GM18861 (cell line): Measurements from ENCODE around the gene STOX1.
"Not testable (repeated sequence)": the region's sequence is repeated elsewhere in the genome, so short reads cannot be mapped to it uniquely, and the experiment has no call there.

Experiments used
- ATAC-seq: cut with Tn5 transposase; IDR thresholded peaks from one replicate; pipeline ENCODE4 v1.9.1; 2021; ENCODE audit not compliant: unreplicated experiment

The STOX1 gene, protein sequence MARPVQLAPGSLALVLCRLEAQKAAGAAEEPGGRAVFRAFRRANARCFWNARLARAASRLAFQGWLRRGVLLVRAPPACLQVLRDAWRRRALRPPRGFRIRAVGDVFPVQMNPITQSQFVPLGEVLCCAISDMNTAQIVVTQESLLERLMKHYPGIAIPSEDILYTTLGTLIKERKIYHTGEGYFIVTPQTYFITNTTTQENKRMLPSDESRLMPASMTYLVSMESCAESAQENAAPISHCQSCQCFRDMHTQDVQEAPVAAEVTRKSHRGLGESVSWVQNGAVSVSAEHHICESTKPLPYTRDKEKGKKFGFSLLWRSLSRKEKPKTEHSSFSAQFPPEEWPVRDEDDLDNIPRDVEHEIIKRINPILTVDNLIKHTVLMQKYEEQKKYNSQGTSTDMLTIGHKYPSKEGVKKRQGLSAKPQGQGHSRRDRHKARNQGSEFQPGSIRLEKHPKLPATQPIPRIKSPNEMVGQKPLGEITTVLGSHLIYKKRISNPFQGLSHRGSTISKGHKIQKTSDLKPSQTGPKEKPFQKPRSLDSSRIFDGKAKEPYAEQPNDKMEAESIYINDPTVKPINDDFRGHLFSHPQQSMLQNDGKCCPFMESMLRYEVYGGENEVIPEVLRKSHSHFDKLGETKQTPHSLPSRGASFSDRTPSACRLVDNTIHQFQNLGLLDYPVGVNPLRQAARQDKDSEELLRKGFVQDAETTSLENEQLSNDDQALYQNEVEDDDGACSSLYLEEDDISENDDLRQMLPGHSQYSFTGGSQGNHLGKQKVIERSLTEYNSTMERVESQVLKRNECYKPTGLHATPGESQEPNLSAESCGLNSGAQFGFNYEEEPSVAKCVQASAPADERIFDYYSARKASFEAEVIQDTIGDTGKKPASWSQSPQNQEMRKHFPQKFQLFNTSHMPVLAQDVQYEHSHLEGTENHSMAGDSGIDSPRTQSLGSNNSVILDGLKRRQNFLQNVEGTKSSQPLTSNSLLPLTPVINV

DNA sequence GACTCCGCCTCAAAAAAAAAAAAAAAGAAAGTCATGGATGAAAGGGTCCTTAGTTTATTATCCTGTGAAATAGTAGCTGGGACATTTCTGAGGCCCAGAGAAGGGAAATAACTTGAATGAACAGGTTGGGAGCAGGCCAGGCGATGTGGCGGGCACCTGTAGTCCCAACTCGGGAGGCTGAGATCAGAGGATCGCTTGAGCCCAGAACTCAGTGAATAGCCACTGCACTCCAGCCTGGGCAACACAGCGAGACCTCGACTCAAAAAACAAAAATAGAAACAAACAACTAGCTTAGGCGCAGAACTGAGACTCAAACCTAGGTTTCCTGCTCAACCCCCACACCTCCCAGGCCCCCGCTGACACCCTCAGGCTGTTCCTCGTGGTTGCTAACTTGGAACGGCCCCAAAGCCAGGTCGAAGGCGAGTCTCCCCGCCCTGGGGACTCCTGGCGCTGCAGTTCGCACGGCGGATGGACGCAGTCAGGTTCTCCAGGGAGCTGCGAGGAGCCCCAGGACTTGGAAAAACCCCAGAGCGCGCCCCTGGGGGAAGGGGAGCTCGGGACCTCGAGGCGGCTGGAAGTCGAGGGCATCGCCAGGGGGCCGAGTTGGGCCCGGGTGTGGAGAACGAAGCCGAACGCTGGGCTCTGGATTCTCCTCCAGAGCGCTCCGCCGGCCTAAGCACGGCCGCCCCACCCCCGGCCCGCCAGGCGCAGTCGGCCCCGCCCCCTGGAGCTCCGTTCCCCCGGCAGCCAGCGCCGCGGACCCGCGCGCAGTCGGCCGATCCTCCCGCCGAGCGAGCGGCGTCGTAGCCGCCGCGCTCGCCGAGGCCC is at the start of gene STOX1:
Gene STOX1, plus strand, starts transcription at position 768 of the 828 bp plus-strand sequence. CDS start 93 bp downstream, outside the sequence.
- ATAC-seq, result peak; percentile 36

- no peak for ATAC-seq
These were observed 45.4 kb upstream of the STOX1 start for GRCh38 chr10:68781613-68782574.

- ATAC-seq, result no peak
These were observed 42.9 kb upstream of the STOX1 start for GRCh38 chr10:68784476-68784875.

DNA sequence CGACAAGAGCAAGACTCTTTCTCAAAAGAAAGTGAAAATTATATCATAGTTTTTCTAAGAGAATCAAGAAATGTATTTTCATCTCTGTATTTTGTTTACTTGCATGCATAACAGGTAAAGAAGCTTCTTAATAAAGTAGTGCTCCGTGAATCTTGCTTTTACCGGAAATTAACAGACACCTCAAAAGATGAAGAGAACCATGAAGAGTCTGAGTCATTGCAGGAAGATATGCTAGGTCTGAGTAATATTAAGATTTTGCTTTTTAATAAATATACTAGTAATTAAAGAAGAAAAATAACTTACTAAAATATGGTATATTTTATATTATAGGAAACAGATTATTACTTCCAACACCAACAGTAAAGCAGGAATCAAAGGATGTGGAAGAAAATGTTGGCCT is 39.5 kb upstream of the STOX1 start:
- no peak for ATAC-seq

- no peak for ATAC-seq
These were observed 36.9 kb upstream of the STOX1 start for GRCh38 chr10:68790476-68790875.

GRCh38 chr10:68792115-68792514 is 35.2 kb upstream of the STOX1 start:
- no peak for ATAC-seq

DNA sequence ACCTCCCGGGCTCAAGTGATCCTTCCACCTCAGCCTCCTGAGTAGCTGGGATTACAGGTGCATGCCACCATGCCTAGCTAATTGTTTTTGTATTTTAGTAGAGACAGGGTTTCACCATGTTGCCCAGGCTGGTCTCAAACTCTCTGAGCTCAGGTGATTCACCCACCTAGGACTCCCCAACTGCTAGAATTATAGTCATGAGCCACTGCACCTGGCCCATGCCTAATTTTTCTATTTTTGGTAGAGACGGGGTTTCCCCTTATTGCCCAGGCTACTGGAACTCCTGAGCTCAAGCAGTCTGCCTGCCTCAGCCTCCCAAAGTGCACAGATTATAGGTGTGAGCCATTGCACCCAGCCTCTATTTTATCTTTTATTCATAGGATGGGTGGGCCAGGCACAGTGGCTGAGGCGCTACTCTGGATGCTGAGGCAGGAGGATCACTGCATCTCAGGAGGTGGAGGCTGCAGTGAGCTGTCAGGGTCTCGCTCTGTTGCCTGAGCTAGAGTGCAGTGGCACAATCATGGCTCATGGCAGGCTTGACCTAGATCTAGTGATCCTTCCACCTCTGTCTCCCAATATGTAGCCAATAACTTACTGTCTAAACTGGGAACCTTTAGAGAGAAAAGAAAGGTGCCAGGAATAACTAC is 31.3 kb upstream of the STOX1 start:
- ATAC-seq, result no peak

DNA sequence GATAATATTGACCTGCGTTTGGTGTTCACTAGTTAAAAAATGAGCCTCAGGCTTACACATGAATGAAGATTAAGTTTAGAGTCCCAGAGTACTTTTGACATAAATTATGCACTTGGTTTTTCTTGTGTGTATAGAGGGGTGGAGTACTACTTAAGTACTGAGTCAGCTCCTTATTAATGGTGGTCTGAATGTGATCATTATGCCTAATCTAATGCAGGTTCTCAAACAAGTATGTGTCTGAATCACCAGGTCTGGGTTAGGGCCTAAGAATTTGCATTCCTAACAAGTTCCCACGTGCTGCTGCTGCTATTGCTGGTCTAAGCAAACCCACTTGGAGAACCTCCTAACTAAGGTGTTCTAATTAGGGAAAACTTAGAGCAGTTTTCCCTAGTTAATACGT is 30.7 kb upstream of the STOX1 start:
- ATAC-seq, result no peak

- no peak for ATAC-seq
These were observed 27.1 kb upstream of the STOX1 start for GRCh38 chr10:68800211-68800610.

DNA sequence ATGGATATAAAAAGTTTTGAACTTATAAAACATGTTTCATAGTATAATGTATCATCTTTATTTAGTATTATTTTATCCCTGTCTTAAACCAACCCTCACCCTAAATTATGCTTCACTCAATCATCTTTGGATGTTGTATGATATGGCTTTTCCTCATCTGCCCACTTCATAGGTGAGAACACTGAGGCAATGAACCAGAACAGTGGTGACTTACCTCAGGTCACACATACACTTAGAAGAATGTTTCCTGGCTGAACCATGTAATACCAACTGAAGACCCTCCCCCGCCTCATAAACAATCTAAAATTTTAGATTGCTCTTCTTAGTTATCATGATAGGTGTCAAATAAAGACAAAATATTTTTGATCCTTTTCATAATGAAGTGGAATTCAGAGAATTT is 22.6 kb upstream of the STOX1 start:
- ATAC-seq, result no peak

DNA sequence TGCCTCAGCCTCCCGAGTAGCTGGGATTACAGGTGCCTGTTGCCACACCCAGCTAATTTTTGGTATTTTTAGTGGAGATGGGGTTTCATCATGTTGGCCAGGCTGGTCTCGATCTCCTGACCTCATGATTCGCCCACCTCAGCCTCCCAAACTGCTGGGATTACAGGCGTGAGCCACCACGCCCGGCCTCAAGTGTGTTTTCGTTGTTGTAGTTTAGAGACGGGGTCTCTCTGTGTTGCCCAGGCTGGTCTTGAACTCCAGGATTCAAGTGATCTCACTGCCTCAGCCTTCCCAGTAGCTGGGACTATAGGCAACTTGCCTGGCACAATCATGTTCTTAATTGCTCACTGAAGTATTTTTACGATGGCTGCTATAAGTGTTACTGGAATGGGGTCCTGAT is 16.5 kb upstream of the STOX1 start:
- not testable (repeated sequence) for ATAC-seq

DNA sequence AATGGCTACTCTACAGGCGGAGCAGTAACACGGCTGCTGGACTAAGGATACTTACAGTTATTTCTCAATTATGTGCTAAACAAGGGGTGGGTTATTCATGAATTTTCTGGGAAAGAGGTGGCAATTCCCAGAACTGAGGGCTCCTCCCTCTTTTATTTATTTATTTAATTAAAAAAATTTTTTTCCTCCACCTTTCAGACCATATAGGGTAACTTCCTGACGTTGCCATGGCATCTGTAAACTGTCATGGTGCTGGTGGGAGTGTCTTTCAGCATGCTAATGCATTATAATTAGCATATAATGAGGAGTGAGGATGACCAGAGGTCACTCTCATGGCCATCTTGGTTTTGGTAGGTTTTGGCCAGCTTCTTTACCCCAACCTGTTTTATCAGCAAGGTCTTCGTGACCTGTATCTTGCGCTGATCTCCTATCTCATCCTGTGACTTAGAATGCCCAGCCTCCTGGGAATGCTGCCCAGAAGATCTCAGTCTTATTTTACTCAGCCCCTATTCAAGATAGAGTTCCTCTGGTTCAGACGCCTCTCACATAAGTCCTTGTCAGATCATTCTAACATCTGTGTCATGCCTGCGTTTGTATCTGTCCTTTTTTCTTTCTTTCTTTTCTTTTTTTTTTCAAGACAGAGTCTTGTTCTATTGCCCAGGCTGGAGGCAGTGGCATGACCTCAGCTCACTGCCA is 15.9 kb upstream of the STOX1 start:
- no peak for ATAC-seq

DNA sequence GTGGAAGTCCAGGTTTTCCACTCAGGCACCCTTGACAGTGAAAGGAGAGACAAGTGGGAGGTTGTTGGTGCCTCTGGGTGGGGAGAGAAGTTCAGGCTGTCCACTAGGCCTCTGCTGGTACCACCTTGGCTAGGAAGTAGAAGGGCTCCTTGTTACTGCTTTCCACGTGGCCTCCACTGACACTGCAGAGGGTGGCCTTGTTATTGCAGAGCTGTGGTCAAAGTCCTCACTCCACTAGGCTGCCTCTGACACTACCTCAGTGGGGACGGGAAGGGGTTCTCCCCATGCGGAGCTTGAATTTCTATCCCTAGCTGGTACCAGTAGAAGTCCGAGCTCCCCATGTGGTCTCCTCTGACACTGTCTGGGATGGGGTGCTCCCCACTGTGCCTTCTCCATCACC is 14.9 kb upstream of the STOX1 start:
- ATAC-seq, result no peak

- ATAC-seq, result no peak
These were observed 13.8 kb upstream of the STOX1 start for GRCh38 chr10:68813559-68813958.

- no peak for ATAC-seq
These were observed 10.4 kb upstream of the STOX1 start for GRCh38 chr10:68816796-68817412.

DNA sequence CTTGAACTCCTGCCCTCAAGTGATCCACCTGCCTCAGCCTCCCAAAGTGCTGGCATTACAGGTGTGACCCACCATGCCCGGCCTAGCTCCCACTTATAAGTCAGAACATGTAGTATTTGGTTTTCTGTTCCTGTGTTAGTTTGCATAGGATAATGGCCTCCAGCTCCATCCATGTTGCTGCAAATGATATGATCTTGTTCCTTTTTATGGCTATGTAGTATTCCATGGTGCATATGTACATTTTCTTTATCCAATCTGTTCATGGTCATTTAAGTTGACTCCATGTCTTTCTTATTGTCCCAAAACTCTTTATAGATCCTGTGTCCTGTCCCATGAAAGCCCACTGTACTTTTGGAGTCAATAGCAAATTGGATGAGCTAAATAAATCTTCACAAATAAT is 7.0 kb upstream of the STOX1 start:
- ATAC-seq, result not testable (repeated sequence)

DNA sequence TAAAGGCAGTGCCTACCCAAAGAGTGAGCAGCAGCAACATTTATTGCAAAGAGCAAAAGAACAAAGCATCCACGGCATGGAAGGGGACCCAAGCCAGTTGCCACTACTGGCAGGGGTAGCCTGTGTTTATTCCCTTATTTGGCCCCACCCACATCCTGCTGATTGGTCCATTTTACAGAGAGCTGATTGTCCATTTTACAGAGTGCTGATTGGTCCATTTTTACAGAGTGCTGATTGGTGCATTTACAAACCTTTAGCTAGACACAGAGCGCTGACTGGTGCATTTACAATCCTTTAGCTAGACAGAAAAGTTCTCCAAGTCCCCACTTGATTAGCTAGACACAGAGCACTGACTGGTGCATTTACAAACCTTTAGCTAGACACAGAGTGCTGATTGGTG is 4.7 kb upstream of the STOX1 start:
- not testable (repeated sequence) for ATAC-seq

DNA sequence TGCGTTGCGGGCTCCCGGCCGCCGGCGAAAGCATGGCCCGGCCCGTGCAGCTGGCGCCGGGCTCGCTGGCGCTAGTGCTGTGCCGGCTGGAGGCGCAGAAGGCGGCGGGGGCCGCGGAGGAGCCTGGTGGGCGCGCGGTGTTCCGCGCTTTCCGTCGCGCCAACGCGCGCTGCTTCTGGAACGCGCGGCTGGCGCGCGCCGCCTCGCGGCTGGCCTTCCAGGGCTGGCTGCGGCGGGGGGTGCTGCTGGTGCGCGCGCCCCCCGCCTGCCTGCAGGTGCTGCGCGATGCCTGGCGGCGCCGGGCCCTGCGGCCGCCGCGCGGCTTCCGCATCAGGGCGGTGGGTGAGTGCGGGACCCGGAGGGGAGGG is 245 bp downstream of the STOX1 start:
- ATAC-seq, result peak; percentile 43
